Measurements from ENCODE around the gene OR8D2. TPM values are rescaled to one million over a fixed set of nuclear protein-coding genes. Genes with fewer than 3 reads are reported as not detected.

OR8D2 gene
- total and polyA plus RNA-seq, 2 donors (not counting 3 experiments of a cell fraction or from before 2014, with no cell fraction given): not detected

DNA sequence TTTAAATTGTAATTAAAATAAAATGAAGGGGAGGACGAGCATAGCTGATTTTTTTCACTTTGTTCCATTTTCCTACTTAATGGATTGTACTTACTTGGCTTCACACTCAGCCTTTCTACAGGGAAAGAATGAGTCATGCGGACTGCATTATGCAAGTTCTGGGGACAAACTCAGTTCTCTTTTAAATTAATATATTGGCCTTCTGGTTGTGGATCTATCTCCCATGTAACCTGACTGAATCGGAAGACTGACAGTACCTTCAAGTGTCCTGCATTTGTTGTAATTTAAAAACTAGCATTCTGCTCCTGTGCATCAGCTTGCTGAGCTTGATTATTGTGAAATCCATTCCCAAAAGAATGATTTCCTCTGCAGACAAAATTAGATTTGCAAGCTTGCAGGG is 18.4 kb downstream of the OR8D2 start:
- H4K20me1 ChIP-seq (replicated peaks; ENCODE audit: control insufficient read depth, extremely low read depth, insufficient read depth, low read length): no peaks in the 10 kb centered on the region
- intact Hi-C loops (cut with micrococcal nuclease): no loop called here
- FAIRE-seq (no peak), DNase-seq (ENCODE audit: low read depth, low spot score) (peak; percentile 32)
- POLR2A ChIA-PET: no interaction called here
- dilution Hi-C loops (cut with MboI; ENCODE audit: extremely low pct_ligation_motif_present, low sequenced_read_pairs): no loop called here
- H3K9ac ChIP-seq (replicated peaks; ENCODE audit: extremely low read depth, insufficient read depth, low read length): no peak overlapping the region
- H3K36me3 ChIP-seq (ENCODE audit: control insufficient read depth in 2 of 2, extremely low read depth in 1 of 2, insufficient read depth in 2 of 2, low read length in 2 of 2): no peaks in the 10 kb centered on the region
- H3K4me3 ChIP-seq (replicated peaks in 1 of 3; ENCODE audit: insufficient read depth in 1 of 3, low read depth in 1 of 3, low read length in 3 of 3): no peak overlapping the region
- BruUV-seq (replicated peaks): no TSS peak
- H2AFZ ChIP-seq (ENCODE audit: low read depth, low read length): no peak overlapping the region
- H3K9me3 ChIP-seq (replicated peaks; ENCODE audit: control insufficient read depth, insufficient read depth, low read length): no peaks in the 10 kb centered on the region
- H3K27me3 ChIP-seq (ENCODE audit: control insufficient read depth in 2 of 2, insufficient read depth in 2 of 2, low read length in 2 of 2): peaks cover 0 to 2% of the 10 kb centered on the region in 2 experiments
- H3K27ac ChIP-seq (ENCODE audit: insufficient read depth, low read depth, low read length): no peak overlapping the region
- peak; percentile 7 for TF ChIP-seq JUN (IDR thresholded peaks at IDR 0.05; ENCODE audit: borderline replicate concordance, insufficient read depth, insufficient read length, low read depth)
- TF ChIP-seq, protein P1, sequence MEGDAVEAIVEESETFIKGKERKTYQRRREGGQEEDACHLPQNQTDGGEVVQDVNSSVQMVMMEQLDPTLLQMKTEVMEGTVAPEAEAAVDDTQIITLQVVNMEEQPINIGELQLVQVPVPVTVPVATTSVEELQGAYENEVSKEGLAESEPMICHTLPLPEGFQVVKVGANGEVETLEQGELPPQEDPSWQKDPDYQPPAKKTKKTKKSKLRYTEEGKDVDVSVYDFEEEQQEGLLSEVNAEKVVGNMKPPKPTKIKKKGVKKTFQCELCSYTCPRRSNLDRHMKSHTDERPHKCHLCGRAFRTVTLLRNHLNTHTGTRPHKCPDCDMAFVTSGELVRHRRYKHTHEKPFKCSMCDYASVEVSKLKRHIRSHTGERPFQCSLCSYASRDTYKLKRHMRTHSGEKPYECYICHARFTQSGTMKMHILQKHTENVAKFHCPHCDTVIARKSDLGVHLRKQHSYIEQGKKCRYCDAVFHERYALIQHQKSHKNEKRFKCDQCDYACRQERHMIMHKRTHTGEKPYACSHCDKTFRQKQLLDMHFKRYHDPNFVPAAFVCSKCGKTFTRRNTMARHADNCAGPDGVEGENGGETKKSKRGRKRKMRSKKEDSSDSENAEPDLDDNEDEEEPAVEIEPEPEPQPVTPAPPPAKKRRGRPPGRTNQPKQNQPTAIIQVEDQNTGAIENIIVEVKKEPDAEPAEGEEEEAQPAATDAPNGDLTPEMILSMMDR (IDR thresholded peaks at IDR 0.05; ENCODE audit: extremely low read depth in 1 of 2, insufficient read depth in 1 of 2, low read depth in 1 of 2, low read length in 2 of 2): no peak
- peak; percentile 42 for TF ChIP-seq FOS (IDR thresholded peaks at IDR 0.05; ENCODE audit: borderline replicate concordance, insufficient read depth, low read length)
- no peaks in the 10 kb centered on the region for H3K9me1 ChIP-seq (replicated peaks; ENCODE audit: control insufficient read depth, extremely low read depth, insufficient read depth, low read length)
- H3K4me1 ChIP-seq (ENCODE audit: control insufficient read depth, extremely low read depth, insufficient read depth, low read length): no peaks in the 10 kb centered on the region
- CTCF ChIA-PET: interaction anchor here (1.0 to 1.5 kb wide), 2 partner anchors 9 to 230 kb away, joined by 3 to 5 read pairs; no protein-coding TSS in a partner anchor
- no peaks in the 10 kb centered on the region for H3K79me2 ChIP-seq (ENCODE audit: control insufficient read depth, insufficient read depth, low read length)
- no peak overlapping the region for H3K4me2 ChIP-seq (ENCODE audit: insufficient read depth, low read length)

DNA sequence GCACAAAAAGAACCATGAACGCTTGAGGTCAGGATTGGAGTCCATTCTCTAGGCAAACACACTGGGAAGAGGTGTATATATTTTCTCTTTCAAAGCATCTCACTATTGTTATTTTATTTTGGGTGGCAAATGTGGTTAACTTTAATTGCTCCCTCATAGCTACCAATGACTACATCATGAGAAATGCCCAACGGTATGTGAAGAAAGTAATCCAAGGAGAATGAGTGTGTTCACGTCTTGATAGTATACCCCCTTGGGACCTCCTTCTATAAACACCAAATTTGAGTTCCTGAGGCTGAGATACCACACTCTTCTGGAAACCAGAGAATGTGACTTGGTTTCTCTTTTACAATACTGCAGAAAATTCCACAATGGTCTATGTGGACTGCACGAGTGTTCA is 22.1 kb downstream of the OR8D2 start:
- Histone ChIP-seq H3K4me1 (ENCODE audit: control insufficient read depth, extremely low read depth, insufficient read depth, low read length) (no peaks in the 10 kb centered on the region), H4K20me1 (replicated peaks; ENCODE audit: control insufficient read depth, extremely low read depth, insufficient read depth, low read length) (no peaks in the 10 kb centered on the region), H2AFZ (ENCODE audit: low read depth, low read length) (no peak overlapping the region), H3K27me3 (ENCODE audit: control insufficient read depth in 2 of 2, insufficient read depth in 2 of 2, low read length in 2 of 2) (peaks cover 0 to 2% of the 10 kb centered on the region in 2 experiments), H3K4me2 (ENCODE audit: insufficient read depth, low read length) (no peak overlapping the region), H3K9me3 (replicated peaks; ENCODE audit: control insufficient read depth, insufficient read depth, low read length) (no peaks in the 10 kb centered on the region), H3K27ac (ENCODE audit: insufficient read depth, low read depth, low read length) (no peak overlapping the region), H3K9me1 (replicated peaks; ENCODE audit: control insufficient read depth, extremely low read depth, insufficient read depth, low read length) (no peaks in the 10 kb centered on the region), H3K9ac (replicated peaks; ENCODE audit: extremely low read depth, insufficient read depth, low read length) (no peak overlapping the region), H3K79me2 (ENCODE audit: control insufficient read depth, insufficient read depth, low read length) (no peaks in the 10 kb centered on the region), H3K4me3 (replicated peaks in 1 of 3; ENCODE audit: insufficient read depth in 1 of 3, low read depth in 1 of 3, low read length in 3 of 3) (no peak overlapping the region), H3K36me3 (ENCODE audit: control insufficient read depth in 2 of 2, extremely low read depth in 1 of 2, insufficient read depth in 2 of 2, low read length in 2 of 2) (no peaks in the 10 kb centered on the region)
- no TSS peak for BruUV-seq (replicated peaks)
- DNase-seq (ENCODE audit: low read depth, low spot score) (no peak), FAIRE-seq (no peak)
- intact Hi-C loops (cut with micrococcal nuclease) (no loop called here), dilution Hi-C loops (cut with MboI; ENCODE audit: extremely low pct_ligation_motif_present, low sequenced_read_pairs) (no loop called here)
- ChIA-PET CTCF (interaction anchor here (1.2 kb wide), 1 partner anchor 17 kb away, joined by 4 read pairs; no protein-coding TSS in a partner anchor), POLR2A (no interaction called here)
- no peak for TF ChIP-seq MYC (IDR thresholded peaks at IDR 0.05; ENCODE audit: low read depth, low read length)
- no peak for TF ChIP-seq POLR2AphosphoS5 (IDR thresholded peaks at IDR 0.05; ENCODE audit: insufficient read depth, low read depth, low read length)
- TF ChIP-seq FOS (IDR thresholded peaks at IDR 0.05; ENCODE audit: borderline replicate concordance, insufficient read depth, low read length): no peak
- TF ChIP-seq, protein P1 (IDR thresholded peaks at IDR 0.05; ENCODE audit: extremely low read depth in 1 of 2, insufficient read depth in 1 of 2, low read depth in 1 of 2, low read length in 2 of 2): no peak
- no peak for TF ChIP-seq EZH2 (IDR thresholded peaks at IDR 0.05; ENCODE audit: borderline replicate concordance, low read depth, low read length, severe bottlenecking)
- TF ChIP-seq POLR2A (IDR thresholded peaks at IDR 0.05; ENCODE audit: low read depth, low read length): no peak
- TF ChIP-seq, protein P2, sequence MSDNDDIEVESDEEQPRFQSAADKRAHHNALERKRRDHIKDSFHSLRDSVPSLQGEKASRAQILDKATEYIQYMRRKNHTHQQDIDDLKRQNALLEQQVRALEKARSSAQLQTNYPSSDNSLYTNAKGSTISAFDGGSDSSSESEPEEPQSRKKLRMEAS (IDR thresholded peaks at IDR 0.05; ENCODE audit: insufficient read depth, insufficient read length): no peak
- TF ChIP-seq JUN (IDR thresholded peaks at IDR 0.05; ENCODE audit: borderline replicate concordance, insufficient read depth, insufficient read length, low read depth): no peak
- no peak for TF ChIP-seq GATA2 (IDR thresholded peaks at IDR 0.05; ENCODE audit: insufficient read depth, insufficient read length, low read depth, low read length)

All from endothelial cell of umbilical vein (primary cell).